Measurements from ENCODE around the gene KLF7. TPM values are rescaled to one million over a fixed set of nuclear protein-coding genes. Genes with fewer than 3 reads are reported as not detected.

The KLF7 gene
- total RNA-seq, 1 donor from 2014 or later = 25.3 TPM

- ATAC-seq = no peak
- no peak for DNase-seq (ENCODE audit: missing footprints)
- intact Hi-C loops (cut with DNase I) = no loop called here
These were observed 78.5 kb downstream of the KLF7 start for GRCh38 chr2:207087046-207087902.

- intact Hi-C loops (cut with DNase I) = no loop called here
- DNase-seq (ENCODE audit: missing footprints) (no peak), ATAC-seq (peak; percentile 74)
These were observed 79.6 kb downstream of the KLF7 start for GRCh38 chr2:207086136-207086535.

- ATAC-seq = no peak
- intact Hi-C loops (cut with DNase I) = no loop called here
- no peak for DNase-seq (ENCODE audit: missing footprints)
These were observed 80.6 kb downstream of the KLF7 start for GRCh38 chr2:207085110-207085509.

DNA sequence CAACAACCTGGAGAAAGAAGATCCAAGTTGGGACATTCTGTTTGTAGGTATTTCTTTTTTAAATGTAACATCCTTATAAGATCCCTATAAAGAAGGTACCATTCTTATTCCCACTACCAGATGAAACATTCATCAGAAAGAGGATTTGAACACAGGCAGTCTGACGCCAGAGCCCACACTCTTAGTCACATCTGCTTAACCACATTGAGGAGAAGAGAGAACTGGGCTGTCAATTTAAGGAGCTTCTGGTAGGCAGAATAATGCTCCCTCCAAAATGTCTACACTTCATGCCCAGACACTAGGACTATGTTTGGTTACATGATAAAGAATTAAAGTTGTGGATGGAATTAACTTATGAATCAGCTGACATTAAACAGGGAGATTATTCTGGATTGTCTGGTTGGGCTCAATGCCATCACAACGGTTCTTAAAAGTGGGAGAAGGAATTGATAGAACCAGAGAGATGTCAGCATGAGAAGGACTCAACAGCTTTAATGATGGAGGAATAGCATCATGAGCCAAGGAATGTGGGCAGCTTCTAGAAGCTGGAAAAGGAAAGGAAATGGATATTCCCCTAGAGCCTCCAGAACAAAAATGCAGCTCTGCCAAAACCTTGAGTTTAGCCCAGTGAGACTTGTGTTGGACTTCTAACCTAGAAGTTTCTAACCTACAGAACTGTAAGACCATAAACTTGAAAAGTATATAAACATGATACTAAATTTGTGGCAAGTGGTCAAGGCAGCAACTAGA, 82.2 kb downstream of the KLF7 start:
- ATAC-seq (peak; percentile 23), DNase-seq (ENCODE audit: missing footprints) (no peak)
- intact Hi-C loops (cut with DNase I) = no loop called here

GRCh38 chr2:207082619-207083018, 83.1 kb downstream of the KLF7 start:
- intact Hi-C loops (cut with DNase I) = no loop called here
- no peak for ATAC-seq
- DNase-seq (ENCODE audit: missing footprints) = no peak

GRCh38 chr2:207078186-207078798, 87.5 kb downstream of the KLF7 start:
- ATAC-seq (no peak), DNase-seq (ENCODE audit: missing footprints) (no peak)
- intact Hi-C loops (cut with DNase I) = no loop called here

GRCh38 chr2:207077266-207077665, 88.5 kb downstream of the KLF7 start:
- ATAC-seq = no peak
- intact Hi-C loops (cut with DNase I) = no loop called here

DNA sequence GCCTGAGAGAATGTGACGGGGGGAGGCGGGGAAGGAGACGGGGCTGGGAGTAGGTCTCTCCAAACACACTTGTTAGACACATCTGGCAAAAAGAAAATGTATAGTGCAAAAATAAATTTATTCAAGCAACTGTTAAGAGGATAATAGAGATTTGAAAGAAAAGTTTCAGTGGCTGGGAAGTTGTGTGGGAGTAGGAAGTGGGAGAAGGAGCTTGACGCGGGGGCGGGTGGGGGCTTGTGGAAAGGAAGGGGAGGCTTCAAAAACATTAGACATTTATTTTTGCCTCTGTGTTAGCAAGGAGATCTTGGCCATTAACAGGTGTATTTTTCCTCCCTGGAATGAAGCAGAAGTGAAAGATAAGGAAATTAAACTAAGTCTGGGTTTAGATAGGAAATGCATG, 90.3 kb downstream of the KLF7 start:
- DNase-seq (ENCODE audit: missing footprints) (no peak), ATAC-seq (no peak)
- intact Hi-C loops (cut with DNase I) = loop anchor here (1.0 kb wide), 1 partner anchor 15 kb away; no protein-coding TSS in a partner anchor

More at GRCh38 chr2:207077266-207077665, 88.5 kb downstream of the KLF7 start:
- DNase-seq (ENCODE audit: missing footprints) = no peak

GRCh38 chr2:207073801-207074678, 91.7 kb downstream of the KLF7 start:
- peak; percentile 67 for ATAC-seq
- peak; percentile 68 for DNase-seq (ENCODE audit: missing footprints)
- intact Hi-C loops (cut with DNase I) = loop anchor here (5.0 kb wide), 1 partner anchor 88 kb away; no protein-coding TSS in a partner anchor

DNA sequence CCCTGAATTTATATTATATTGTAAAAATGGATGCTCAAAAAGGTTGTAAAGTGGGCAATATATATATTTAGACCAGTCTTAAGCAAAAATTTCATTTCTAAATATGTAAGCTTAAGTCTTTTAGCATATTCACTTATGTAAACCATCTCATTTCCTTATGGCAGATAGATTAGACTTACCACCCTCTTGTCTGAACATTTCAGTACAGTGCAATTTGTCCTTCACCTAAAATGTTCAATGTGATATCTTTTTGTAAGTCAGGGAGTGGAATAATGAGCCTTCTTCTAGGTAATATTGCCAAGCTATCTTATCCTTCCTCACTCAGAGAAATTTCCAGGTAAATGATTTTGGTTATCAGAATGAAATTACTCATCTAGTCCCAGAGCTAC, 92.3 kb downstream of the KLF7 start:
- no peak for ATAC-seq
- intact Hi-C loops (cut with DNase I) = loop anchor here (5.0 kb wide), 1 partner anchor 89 kb away; no protein-coding TSS in a partner anchor

DNA sequence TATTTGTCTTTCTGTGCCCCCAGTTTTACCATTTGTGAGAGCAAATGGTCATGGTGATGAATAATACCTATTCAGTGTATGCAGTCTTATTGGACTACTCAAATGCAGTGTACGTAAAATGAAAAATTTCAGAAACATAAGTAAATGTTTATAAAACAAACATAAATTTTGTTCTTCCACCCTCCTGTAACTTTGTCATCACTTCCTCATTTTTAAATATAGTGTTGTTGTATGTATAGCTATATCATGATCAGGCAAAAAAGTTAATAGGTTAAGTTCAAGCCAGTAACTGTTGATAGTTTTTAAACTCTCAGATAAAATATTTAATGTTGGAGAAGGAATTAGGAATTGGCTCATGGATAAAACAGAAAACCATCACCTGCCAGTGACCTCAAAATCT, 93.2 kb downstream of the KLF7 start:
- intact Hi-C loops (cut with DNase I) = loop anchor here (5.0 kb wide), 1 partner anchor 90 kb away; no protein-coding TSS in a partner anchor
- DNase-seq (ENCODE audit: missing footprints) (no peak), ATAC-seq (no peak)

More for the DNA sequence above, 92.3 kb downstream of the KLF7 start:
- DNase-seq (ENCODE audit: missing footprints) = no peak

DNA sequence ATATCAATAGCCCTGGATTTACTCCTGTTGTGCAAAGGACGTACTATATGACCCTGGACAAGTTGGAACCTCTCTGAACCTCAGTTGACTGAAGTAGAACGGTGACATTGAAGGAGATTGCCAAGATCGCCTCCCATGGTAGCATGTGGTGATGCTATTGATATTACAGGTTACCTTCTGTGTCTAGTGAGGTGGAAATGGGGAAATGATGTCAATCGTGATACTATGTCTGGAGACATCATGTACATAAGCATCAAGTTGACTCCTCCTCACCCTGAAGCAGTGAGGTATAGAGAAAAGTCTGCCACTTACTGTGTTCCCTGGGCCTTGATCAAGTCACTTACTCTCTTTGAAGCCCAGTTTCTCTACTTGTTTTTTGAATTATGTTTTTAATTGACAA, 93.9 kb downstream of the KLF7 start:
- intact Hi-C loops (cut with DNase I) = loop anchor here (5.0 kb wide), 1 partner anchor 90 kb away; no protein-coding TSS in a partner anchor
- DNase-seq (ENCODE audit: missing footprints) (no peak), ATAC-seq (no peak)

GRCh38 chr2:207067473-207067872, 98.3 kb downstream of the KLF7 start:
- ATAC-seq = no peak
- DNase-seq (ENCODE audit: missing footprints) = no peak
- intact Hi-C loops (cut with DNase I) = no loop called here

DNA sequence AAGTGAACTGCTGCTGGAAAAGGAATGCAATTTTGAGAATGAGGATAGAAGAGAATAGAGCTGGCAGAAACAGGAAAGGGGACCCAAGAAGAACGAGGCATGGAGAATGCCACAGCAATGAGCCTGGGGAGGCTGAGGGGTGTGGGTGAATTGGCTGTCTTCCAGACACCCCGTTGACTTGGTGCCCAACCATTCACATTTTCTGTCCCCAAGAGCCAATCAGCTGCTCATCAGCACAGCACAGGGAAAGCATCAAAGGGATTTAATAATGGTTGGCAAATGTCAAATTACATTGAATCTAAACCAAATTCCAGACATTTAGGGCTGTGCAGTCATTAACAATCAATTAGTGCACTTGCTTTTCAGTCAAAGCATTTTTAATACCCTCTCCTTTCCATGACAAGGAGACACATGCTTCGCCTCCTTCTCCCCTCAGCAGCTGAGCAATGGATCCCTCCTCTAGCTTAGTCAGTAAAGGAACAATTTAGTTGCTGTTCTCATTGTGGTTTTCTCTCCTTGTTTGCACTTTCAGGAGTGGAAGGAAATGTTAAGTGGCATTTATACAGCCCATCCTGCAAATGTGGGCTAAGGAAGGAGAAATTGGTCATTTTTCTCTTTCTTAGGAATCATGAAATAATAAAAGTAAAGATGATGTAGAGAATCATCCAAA, 98.8 kb downstream of the KLF7 start:
- ATAC-seq = no peak
- DNase-seq (ENCODE audit: missing footprints) = no peak
- intact Hi-C loops (cut with DNase I) = no loop called here

GRCh38 chr2:207066166-207066565, 99.6 kb downstream of the KLF7 start:
- ATAC-seq (no peak), DNase-seq (ENCODE audit: missing footprints) (no peak)
- intact Hi-C loops (cut with DNase I) = no loop called here

- DNase-seq (ENCODE audit: missing footprints) (no peak), ATAC-seq (no peak)
- intact Hi-C loops (cut with DNase I) = no loop called here
These were observed 101.5 kb downstream of the KLF7 start for GRCh38 chr2:207064128-207064690.

- no peak for DNase-seq (ENCODE audit: missing footprints)
- ATAC-seq = no peak
- intact Hi-C loops (cut with DNase I) = no loop called here
These were observed 104.6 kb downstream of the KLF7 start for GRCh38 chr2:207061181-207061580.

DNA sequence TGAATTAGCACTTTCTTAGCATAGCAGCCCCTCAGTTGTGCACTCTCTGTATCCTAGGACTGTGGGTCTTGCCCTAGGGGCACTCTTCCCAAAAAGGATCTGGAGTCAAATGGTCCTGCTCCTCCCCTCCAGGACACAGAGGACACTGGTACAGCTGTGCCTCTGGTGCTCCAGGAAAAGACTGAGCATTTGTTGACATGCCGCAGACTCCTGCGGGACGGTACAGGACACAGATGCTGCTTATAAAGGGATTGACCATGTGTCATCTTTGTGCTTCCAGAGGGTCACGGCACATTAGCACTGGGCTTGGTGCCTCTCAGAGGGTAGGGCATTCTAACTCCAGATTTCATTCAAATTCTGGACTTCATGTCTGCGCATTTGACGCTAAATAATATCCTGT, 110.5 kb downstream of the KLF7 start:
- intact Hi-C loops (cut with DNase I) = no loop called here
- DNase-seq (ENCODE audit: missing footprints) (no peak), ATAC-seq (no peak)

Measured in Right ventricle myocardium inferior (tissue), 1 donor.